Islet of Langerhans (tissue), 1 donor: ENCODE data around the gene TBCA.

Source experiments
- FAIRE-seq: peaks from one replicate; lab custom pipeline; 2011; peaks lifted over from hg19 to GRCh38; lab: Jason Lieb, UNC

Gene TBCA

GRCh38 chr5:77775790-77776553 is at the start of gene TBCA:
Gene TBCA, minus strand, starts transcription at chr5:77776339. Its CDS starts 82 bp downstream, at chr5:77776257.
- no peak for FAIRE-seq

- no peak for FAIRE-seq
These were observed 48.8 kb upstream of the TBCA start for GRCh38 chr5:77824981-77825380.

- no peak for FAIRE-seq
These were observed 40.5 kb upstream of the TBCA start for GRCh38 chr5:77816686-77817085.

- no peak for FAIRE-seq
These were observed 36.9 kb upstream of the TBCA start for GRCh38 chr5:77812926-77813589.

GRCh38 chr5:77806213-77806843 is 30.2 kb upstream of the TBCA start:
- no peak for FAIRE-seq

GRCh38 chr5:77798456-77798855 is 22.3 kb upstream of the TBCA start:
- FAIRE-seq, result no peak

- no peak for FAIRE-seq
These were observed 21.0 kb upstream of the TBCA start for GRCh38 chr5:77797136-77797535.

GRCh38 chr5:77795846-77796245 is 19.7 kb upstream of the TBCA start:
- no peak for FAIRE-seq

- FAIRE-seq, result no peak
These were observed 19.1 kb upstream of the TBCA start for GRCh38 chr5:77795268-77795667.

GRCh38 chr5:77791926-77792325 is 15.8 kb upstream of the TBCA start:
- no peak for FAIRE-seq

- FAIRE-seq, result no peak
These were observed 15.2 kb upstream of the TBCA start for GRCh38 chr5:77791356-77791755.

GRCh38 chr5:77785229-77785628 is 9.1 kb upstream of the TBCA start:
- FAIRE-seq, result no peak

- FAIRE-seq, result no peak
These were observed 8.6 kb upstream of the TBCA start for GRCh38 chr5:77784735-77785134.

GRCh38 chr5:77781076-77781475 is 4.9 kb upstream of the TBCA start:
- FAIRE-seq, result no peak

GRCh38 chr5:77778881-77779438 is 2.8 kb upstream of the TBCA start:
- FAIRE-seq, result no peak

GRCh38 chr5:77778398-77778797 is 2.3 kb upstream of the TBCA start:
- FAIRE-seq, result no peak

- FAIRE-seq, result no peak
These were observed 1.8 kb upstream of the TBCA start for GRCh38 chr5:77777911-77778310.

GRCh38 chr5:77777281-77777892 is 1.2 kb upstream of the TBCA start:
- FAIRE-seq, result no peak

GRCh38 chr5:77776554-77777206 is 541 bp upstream of the TBCA start:
- no peak for FAIRE-seq

GRCh38 chr5:77774981-77775789 is 954 bp downstream of the TBCA start:
- FAIRE-seq, result no peak

- no peak for FAIRE-seq
These were observed 2.3 kb downstream of the TBCA start for GRCh38 chr5:77773734-77774280.
